GM12878 (cell line): ENCODE measurements around the gene KCNMB2. TPM values are rescaled to one million over a fixed set of nuclear protein-coding genes. Genes with fewer than 3 reads are reported as not detected.

Experiments
- ATAC-seq: fragments of 200-7000 bp; cut with Tn5 transposase; 3 replicates; pipeline ENCODE4 v1.9.1; 2020; ENCODE audit warnings: mild to moderate bottlenecking, moderate library complexity
- BruUV-seq: library from RNA; stranded (reverse); fragments of 400-500 nt; replicated peaks from 2 replicates; lab custom pipeline; 2021; lab: Mats Ljungman, UMichigan
- CTCF ChIA-PET: fragments of 300-600 bp; sonication (Branson Sonifier 250); formaldehyde crosslinking; extraction: SDS; loops from one replicate; lab custom pipeline; 2021; ENCODE audit warnings: inconsistent platforms; lab: Yijun Ruan, JAX
- POLR2A ChIA-PET: fragments of 350-600 bp; formaldehyde crosslinking; extraction: SDS; loops from one replicate; lab custom pipeline; 2021; ENCODE audit warnings: inconsistent platforms; lab: Charles Lee
- RAD21 ChIA-PET: fragments of 300-600 bp; sonication (Branson Sonifier 250); formaldehyde crosslinking; loops from one replicate; lab custom pipeline; 2023; ENCODE audit warnings: antibody characterized with exemption; ENCODE audit not compliant: unreplicated experiment; lab: Charles Lee
- SMC1A ChIA-PET: fragments of 300-600 bp; sonication (Branson Sonifier 250); formaldehyde crosslinking; loops from one replicate; lab custom pipeline; 2023; ENCODE audit not compliant: unreplicated experiment, uncharacterized antibody; lab: Charles Lee
- DNase-seq: peaks from one replicate; pipeline ENCODE4 v3.0.0-alpha.2; 2011; ENCODE audit warnings: low read depth, low spot score
- FAIRE-seq: peaks from 3 replicates; lab custom pipeline; 2011; peaks lifted over from hg19 to GRCh38; lab: Jason Lieb, UNC
- H2AFZ ChIP-seq: 2 replicates; pipeline ENCODE4 v1.6.0; 2011; ENCODE audit warnings: low read depth, low read length, control low read depth; ENCODE audit not compliant: control insufficient read depth
- H3K27ac ChIP-seq: 2 replicates; pipeline ENCODE4 v1.5.1; 2011; ENCODE audit warnings: control low read depth; ENCODE audit not compliant: control insufficient read depth, insufficient read depth
- H3K27me3 ChIP-seq, 2 experiments: replicated peaks in 1 of 2; 2 replicates each; pipeline versions ENCODE4 v1.6.0 to v1.6.1; 2011; ENCODE audit warnings: low read length in 1 of 2; ENCODE audit not compliant: control insufficient read depth in 2 of 2, insufficient read depth in 2 of 2
- H3K36me3 ChIP-seq, 2 experiments: 2 replicates each; pipeline ENCODE4 v1.5.1; 2011; ENCODE audit warnings: low read length in 1 of 2; ENCODE audit not compliant: control insufficient read depth in 2 of 2, insufficient read depth in 2 of 2
- H3K4me1 ChIP-seq: 2 replicates; pipeline ENCODE4 v1.6.1; 2011; ENCODE audit warnings: mild to moderate bottlenecking, low read length, moderate library complexity, mixed read lengths; ENCODE audit not compliant: control insufficient read depth, insufficient read depth
- H3K4me2 ChIP-seq: 2 replicates; pipeline ENCODE4 v1.6.0; 2011; ENCODE audit warnings: control low read depth; ENCODE audit not compliant: control insufficient read depth, insufficient read depth
- H3K4me3 ChIP-seq: fragments of 200-600 bp; sonication (generic); 2 replicates; pipeline ENCODE4 v1.5.1; 2016
- H3K79me2 ChIP-seq: 2 replicates; pipeline ENCODE4 v1.6.0; 2011; ENCODE audit warnings: low read length; ENCODE audit not compliant: control insufficient read depth, insufficient read depth
- H3K9ac ChIP-seq: 2 replicates; pipeline ENCODE4 v1.8.0; 2011; ENCODE audit warnings: low read length, control low read depth, mixed read lengths; ENCODE audit not compliant: control insufficient read depth, insufficient read depth
- H3K9me3 ChIP-seq: replicated peaks from 3 replicates; pipeline ENCODE4 v1.5.1; 2011; ENCODE audit warnings: mild to moderate bottlenecking, low read length; ENCODE audit not compliant: control insufficient read depth, insufficient read depth
- H4K20me1 ChIP-seq: 2 replicates; pipeline ENCODE4 v1.6.0; 2011; ENCODE audit not compliant: control insufficient read depth, insufficient read depth
- BACH1 ChIP-seq: fragments of 450-650 bp; IDR thresholded peaks from 2 replicates; pipeline ENCODE4 v1.6.1; 2017; ENCODE audit warnings: mild to moderate bottlenecking, borderline replicate concordance
- EP300 ChIP-seq, 2 experiments: fragments of 150-350 bp in 1 of 2; IDR thresholded peaks; 2 replicates each; pipeline ENCODE4 v1.6.1; 2011 to 2012; ENCODE audit warnings: low read depth in 2 of 2, low read length in 2 of 2, borderline replicate concordance in 1 of 2, improper control_type of control experiment in 1 of 2, inconsistent platforms in 1 of 2; ENCODE audit not compliant: control insufficient read depth in 1 of 2
- HDAC2 ChIP-seq: fragments of 200-600 bp; sonication (generic); IDR thresholded peaks from 2 replicates; pipeline ENCODE4 v1.6.1; 2017
- IKZF1 ChIP-seq: fragments of 450-650 bp; conservative IDR thresholded peaks from 2 replicates; pipeline ENCODE4 v1.6.1; 2017; ENCODE audit warnings: antibody characterized with exemption, mild to moderate bottlenecking
- JUND ChIP-seq: IDR thresholded peaks from 2 replicates; pipeline ENCODE4 v1.6.1; 2012; ENCODE audit warnings: low read depth, mild to moderate bottlenecking, low read length, improper control_type of control experiment, moderate library complexity
- KLF5 ChIP-seq: fragments of 450-650 bp; IDR thresholded peaks from 2 replicates; pipeline ENCODE4 v1.6.1; 2014; ENCODE audit warnings: mild to moderate bottlenecking; ENCODE audit not compliant: partially characterized antibody
- MEF2A ChIP-seq: IDR thresholded peaks from 2 replicates; pipeline ENCODE4 v1.6.1; 2011; ENCODE audit warnings: low read depth, mild to moderate bottlenecking, low read length, moderate library complexity; ENCODE audit not compliant: insufficient read depth
- MTA3 ChIP-seq: IDR thresholded peaks from 2 replicates; pipeline ENCODE4 v1.6.1; 2012; ENCODE audit warnings: low read length, inconsistent platforms, borderline replicate concordance
- RAD21 ChIP-seq: IDR thresholded peaks from 2 replicates; pipeline ENCODE4 v1.6.1; 2011; ENCODE audit warnings: mild to moderate bottlenecking, low read depth, low read length, moderate library complexity; ENCODE audit not compliant: insufficient read depth
- SMAD1 ChIP-seq: fragments of 450-650 bp; IDR thresholded peaks from 2 replicates; pipeline ENCODE4 v1.6.1; 2018; ENCODE audit warnings: mild to moderate bottlenecking, low read depth; ENCODE audit not compliant: partially characterized antibody
- SMC3 ChIP-seq: IDR thresholded peaks from 2 replicates; pipeline ENCODE4 v1.6.1; 2011; ENCODE audit warnings: low read length, improper control_type of control experiment, borderline replicate concordance
- WGBS: methylation state at CpG from one replicate; pipeline ENCODE4 v1.1.6; 2016; ENCODE audit warnings: low lambda C conversion rate; ENCODE audit not compliant: insufficient replicate concordance, insufficient coverage; ENCODE audit errors: missing lambda C conversion rate; 5-methylcytosine and 5-hydroxymethylcytosine counted together
- in situ Hi-C: fragments of 300-500 bp; cut with MboI; formaldehyde crosslinking; loops from 9 replicates; pipeline ENCODE4 v1.14.3; 2018; ENCODE audit warnings: mixed read lengths
- intact Hi-C: fragments of 100-400 bp; cut with micrococcal nuclease; formaldehyde crosslinking; loops from one replicate; pipeline ENCODE4 v1.14.2; 2022; ENCODE audit not compliant: unreplicated experiment
- polyA plus RNA-seq, 11 experiments: library from polyadenylated mRNA; depleted of rRNA in 4 of 11; unstranded in 6 of 11; stranded (reverse) in 5 of 11; fragments of >200 nt; fragmentation: Nextera tagmentation in 4 of 11; fragmentation: Illumina TruSeq in 1 of 11; extraction: Ambion mirVana in 4 of 11; extraction: Trizol in 1 of 11; gene quantifications; 1 replicate in 1 of 11; 2 replicates in 10 of 11; pipeline versions ENCODE4 v1.2.1 to v1.2.3, GENCODE V29; 2011 to 2016; ENCODE audit warnings: inconsistent platforms in 2 of 11, missing spikeins in 2 of 11, low read depth in 1 of 11
- total RNA-seq, 4 experiments: library from RNA; depleted of rRNA in 3 of 4; stranded (reverse); fragments of >200 nt in 3 of 4; fragmentation: Illumina TruSeq in 1 of 4; extraction: Trizol in 1 of 4; gene quantifications; 2 replicates each; pipeline versions ENCODE4 v1.2.1 to v1.2.3, GENCODE V29; 2013 to 2021
- TF ChIP-seq, protein P1 (sequence below): fragments of 450-650 bp; conservative IDR thresholded peaks from 2 replicates; pipeline ENCODE4 v1.6.1; 2017; ENCODE audit warnings: mild to moderate bottlenecking, moderate library complexity
- TF ChIP-seq, protein P2 (sequence below): fragments of 450-650 bp; IDR thresholded peaks from 2 replicates; pipeline ENCODE4 v1.6.1; 2017; ENCODE audit warnings: antibody characterized with exemption, mild to moderate bottlenecking, moderate library complexity

KCNMB2 gene
- total and polyA plus RNA-seq, 10 of the 15 experiments (the other 5 are each of a cell fraction or from before 2014, with no cell fraction given), result 0.22 to 18.8 (median 11.0) TPM

DNA sequence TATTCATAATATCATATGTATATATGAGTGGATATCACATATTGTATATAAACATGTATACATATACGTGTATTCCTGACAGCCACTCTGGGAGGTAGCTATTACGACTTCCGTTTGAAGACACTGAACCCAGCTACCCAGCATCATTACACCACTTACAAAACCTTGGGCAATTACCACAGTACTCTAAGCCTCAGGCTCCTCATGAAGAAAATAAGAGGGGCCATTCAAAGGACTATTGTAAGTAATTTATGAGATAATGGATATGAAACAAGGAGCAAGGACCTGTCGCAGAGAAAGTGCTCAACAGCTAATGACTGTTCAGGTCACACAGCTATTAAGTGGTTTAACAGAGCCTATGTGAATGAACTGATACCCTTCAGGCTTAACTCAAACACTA is 52.4 kb downstream of the KCNMB2 start:
- 82% methylated on average over 4 of the region's 4 CpGs for WGBS
- RAD21 ChIA-PET, result no interaction called here
- FAIRE-seq (no peak), DNase-seq (no peak), ATAC-seq (no peak)
- Histone ChIP-seq H3K27ac (no peak overlapping the region), H3K4me2 (no peak overlapping the region), H3K9ac (no peak overlapping the region), H2AFZ (no peak overlapping the region), H4K20me1 (no peaks in the 10 kb centered on the region), H3K36me3 (no peaks in the 10 kb centered on the region), H3K27me3 (no peaks in the 10 kb centered on the region), H3K79me2 (no peaks in the 10 kb centered on the region; the same call in 1 of the 2 replicates), H3K4me3 (no peak overlapping the region), H3K4me1 (peaks cover 3% of the 10 kb centered on the region; the same call in 1 of the 2 replicates), H3K9me3 (peaks cover 5% of the 10 kb centered on the region)
- SMC1A ChIA-PET, result interaction anchor here (0.8 to 1.2 kb wide), 2 partner anchors 21 to 97 kb away, joined by 3 read pairs; no protein-coding TSS in a partner anchor
- TF ChIP-seq JUND (no peak), HDAC2 (no peak), SMAD1 (no peak), IKZF1 (no peak), MEF2A (no peak), SMC3 (no peak), BACH1 (no peak), KLF5 (no peak), EP300 (IDR thresholded peaks at IDR 0.05; ENCODE audit: borderline replicate concordance in 1 of 2, control insufficient read depth in 1 of 2, low read depth in 2 of 2, low read length in 2 of 2) (no peak), MTA3 (no peak), RAD21 (no peak)
- TF ChIP-seq, protein P1, sequence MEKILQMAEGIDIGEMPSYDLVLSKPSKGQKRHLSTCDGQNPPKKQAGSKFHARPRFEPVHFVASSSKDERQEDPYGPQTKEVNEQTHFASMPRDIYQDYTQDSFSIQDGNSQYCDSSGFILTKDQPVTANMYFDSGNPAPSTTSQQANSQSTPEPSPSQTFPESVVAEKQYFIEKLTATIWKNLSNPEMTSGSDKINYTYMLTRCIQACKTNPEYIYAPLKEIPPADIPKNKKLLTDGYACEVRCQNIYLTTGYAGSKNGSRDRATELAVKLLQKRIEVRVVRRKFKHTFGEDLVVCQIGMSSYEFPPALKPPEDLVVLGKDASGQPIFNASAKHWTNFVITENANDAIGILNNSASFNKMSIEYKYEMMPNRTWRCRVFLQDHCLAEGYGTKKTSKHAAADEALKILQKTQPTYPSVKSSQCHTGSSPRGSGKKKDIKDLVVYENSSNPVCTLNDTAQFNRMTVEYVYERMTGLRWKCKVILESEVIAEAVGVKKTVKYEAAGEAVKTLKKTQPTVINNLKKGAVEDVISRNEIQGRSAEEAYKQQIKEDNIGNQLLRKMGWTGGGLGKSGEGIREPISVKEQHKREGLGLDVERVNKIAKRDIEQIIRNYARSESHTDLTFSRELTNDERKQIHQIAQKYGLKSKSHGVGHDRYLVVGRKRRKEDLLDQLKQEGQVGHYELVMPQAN, result no peak
- TF ChIP-seq, protein P2, sequence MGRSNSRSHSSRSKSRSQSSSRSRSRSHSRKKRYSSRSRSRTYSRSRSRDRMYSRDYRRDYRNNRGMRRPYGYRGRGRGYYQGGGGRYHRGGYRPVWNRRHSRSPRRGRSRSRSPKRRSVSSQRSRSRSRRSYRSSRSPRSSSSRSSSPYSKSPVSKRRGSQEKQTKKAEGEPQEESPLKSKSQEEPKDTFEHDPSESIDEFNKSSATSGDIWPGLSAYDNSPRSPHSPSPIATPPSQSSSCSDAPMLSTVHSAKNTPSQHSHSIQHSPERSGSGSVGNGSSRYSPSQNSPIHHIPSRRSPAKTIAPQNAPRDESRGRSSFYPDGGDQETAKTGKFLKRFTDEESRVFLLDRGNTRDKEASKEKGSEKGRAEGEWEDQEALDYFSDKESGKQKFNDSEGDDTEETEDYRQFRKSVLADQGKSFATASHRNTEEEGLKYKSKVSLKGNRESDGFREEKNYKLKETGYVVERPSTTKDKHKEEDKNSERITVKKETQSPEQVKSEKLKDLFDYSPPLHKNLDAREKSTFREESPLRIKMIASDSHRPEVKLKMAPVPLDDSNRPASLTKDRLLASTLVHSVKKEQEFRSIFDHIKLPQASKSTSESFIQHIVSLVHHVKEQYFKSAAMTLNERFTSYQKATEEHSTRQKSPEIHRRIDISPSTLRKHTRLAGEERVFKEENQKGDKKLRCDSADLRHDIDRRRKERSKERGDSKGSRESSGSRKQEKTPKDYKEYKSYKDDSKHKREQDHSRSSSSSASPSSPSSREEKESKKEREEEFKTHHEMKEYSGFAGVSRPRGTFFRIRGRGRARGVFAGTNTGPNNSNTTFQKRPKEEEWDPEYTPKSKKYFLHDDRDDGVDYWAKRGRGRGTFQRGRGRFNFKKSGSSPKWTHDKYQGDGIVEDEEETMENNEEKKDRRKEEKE, result no peak
- POLR2A ChIA-PET, result interaction anchor here (0.6 kb wide), 1 partner anchor 80 kb away, joined by 3 read pairs; no protein-coding TSS in a partner anchor
- BruUV-seq, result no TSS peak
- in situ Hi-C loops, result no loop called here
- intact Hi-C loops, result no loop called here
- CTCF ChIA-PET, result interaction anchor here (1.4 kb wide), 1 partner anchor 14 kb away, joined by 3 read pairs; no protein-coding TSS in a partner anchor
